Stimulated activated CD8-positive, alpha-beta memory T cell treated with anti-CD3 and anti-CD28 coated beads, Interleukin-4, amount 100 ng/mL, for 24 hours (primary cell): ENCODE data around the gene CTAG2.
"Not testable (repeated sequence)": the region's sequence is repeated elsewhere in the genome, so short reads cannot be mapped to it uniquely, and the experiment has no call there.

ENCODE experiments used
- DNase-seq: peaks from one replicate; pipeline ENCODE4 v3.0.0-alpha.2; 2020; ENCODE audit warnings: low read depth

The CTAG2 gene

DNA sequence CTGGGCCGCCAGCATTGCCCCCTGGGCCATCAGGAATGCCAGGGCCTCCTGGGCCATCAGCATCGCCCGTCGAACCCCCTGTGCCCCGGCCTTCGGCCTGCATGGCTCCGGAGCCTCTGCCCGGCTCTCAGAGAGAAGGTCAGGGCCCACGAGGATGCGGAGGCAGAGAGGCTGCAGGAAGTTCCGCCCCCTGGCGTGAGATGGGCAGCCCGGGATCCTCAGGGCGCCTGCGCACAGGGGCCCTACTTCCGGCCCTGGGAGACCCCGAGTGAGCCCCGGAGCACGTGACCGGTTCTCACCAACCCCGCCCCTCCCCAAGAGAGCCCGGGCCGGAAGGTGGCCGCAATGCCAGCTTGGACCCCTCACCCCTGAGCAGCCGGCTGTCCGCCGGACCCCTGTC is at the start of gene CTAG2:
CTAG2 (minus strand) TSS at position 167 of the 400 bp plus-strand sequence; CDS start at position 103, 64 bp downstream.
- DNase-seq, result not testable (repeated sequence)

DNA sequence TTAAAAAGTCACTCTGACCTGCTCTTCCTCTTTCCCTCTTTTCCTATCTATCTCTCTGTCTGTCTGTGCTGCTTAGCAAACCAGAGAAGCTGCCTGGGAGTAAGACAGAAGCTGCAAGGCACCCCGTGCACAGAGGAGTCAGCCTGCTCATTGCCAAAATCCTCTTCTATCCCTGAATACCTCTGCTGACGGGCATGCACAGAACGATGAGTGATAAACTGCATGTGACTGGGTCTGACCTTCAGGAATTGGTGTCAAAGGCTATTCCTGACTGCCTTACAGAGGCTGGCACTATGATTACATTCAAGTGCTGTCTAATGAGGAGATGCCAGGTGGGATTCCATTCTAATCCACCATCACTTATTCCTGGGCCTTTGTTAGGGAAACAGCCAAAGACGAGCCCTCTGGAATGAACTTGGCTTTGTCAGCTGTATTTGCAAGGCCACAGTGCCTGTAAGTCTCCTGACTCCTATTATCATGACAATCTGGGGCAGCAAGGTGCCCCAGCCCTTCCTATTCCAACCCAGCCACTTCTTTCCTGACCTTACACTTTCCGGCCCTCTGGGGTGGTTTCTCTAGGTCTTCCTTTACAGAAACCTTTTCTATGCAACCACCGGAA is 45.4 kb upstream of the CTAG2 start:
- no peak for DNase-seq

DNA sequence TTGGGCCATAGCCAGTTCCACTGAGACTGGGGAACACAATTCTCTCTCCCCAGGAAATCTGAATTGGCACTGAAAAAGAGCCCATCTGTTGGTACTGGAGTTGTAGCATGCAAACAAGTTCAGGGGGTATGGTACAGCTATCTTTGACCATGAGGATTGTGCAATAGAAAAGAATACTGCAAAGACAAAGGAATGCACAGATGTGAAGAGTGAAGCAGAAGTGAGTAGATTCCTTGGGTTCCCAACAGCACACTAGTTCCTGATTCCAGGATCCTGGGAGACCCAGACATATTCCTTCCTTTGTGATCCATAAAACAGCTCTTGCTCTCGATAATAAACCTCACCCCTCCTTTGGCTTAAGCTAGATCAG is 43.3 kb upstream of the CTAG2 start:
- no peak for DNase-seq

DNA sequence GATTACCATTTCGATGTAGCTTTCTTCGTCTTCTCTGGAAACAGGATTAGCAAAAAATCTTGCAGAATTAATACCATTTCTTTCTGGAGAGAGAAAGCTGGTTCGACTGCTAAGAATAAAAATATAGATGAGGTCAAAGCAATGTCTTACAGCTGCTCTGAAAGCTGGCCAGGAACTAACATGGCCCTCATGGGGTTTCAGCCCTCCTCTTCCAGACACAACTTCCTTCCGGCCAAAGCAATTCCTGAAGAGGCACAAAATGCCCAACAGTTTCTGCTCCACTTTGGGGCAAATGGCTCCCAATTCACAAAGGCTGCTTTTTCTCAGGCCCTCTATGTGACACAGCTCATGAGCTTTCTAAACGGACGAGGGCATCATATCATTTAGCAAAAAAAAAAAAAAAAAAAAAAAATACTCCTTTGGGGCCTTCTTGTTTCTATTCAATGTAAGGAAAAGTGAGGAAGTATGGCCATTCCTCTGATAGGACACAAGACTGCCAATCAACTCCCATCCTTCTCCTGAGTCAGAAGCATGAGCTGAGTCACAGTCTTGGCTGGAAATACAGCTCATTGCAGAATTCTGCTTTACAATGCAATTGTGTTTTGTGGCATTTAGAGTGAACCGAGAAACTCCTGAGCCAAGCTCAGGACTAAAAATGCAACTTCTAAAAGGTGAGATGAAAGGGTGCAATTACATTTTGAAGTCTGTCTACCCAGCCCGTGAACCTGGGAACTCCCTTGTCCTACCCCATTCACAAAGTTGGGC is 42.7 kb upstream of the CTAG2 start:
- no peak for DNase-seq

DNA sequence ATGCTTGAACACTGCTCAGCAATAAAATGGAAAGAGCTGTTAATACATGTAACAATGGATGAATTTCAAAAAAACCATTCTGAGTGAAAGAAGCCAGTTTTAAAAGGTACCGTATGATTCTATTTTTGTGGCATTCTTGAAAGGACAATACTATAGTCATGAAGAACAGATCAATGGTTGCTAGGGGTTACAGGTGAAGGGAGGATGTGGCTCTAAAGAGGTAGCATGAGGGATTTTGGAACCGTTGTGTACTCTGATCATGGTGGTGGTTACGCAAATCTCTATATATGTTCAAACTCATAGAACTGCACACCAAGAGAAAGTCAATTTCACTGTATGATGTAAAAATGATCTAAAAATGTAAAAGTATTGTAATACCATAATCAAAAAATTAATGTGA is 40.0 kb upstream of the CTAG2 start:
- DNase-seq, result no peak

DNA sequence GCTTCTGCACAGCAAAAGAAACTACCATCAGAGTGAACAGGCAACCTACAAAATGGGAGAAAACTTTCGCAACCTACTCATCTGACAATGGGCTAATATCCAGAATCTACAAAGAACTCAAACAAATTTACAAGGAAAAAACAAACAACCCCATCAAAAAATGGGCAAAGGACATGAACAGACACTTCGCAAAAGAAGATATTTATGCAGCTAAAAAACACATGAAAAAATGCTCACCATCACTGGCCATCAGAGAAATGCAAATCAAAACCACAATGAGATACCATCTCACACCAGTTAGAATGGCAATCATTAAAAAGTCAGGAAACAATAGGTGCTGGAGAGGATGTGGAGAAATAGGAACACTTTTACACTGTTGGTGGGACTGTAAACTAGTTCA is 37.1 kb upstream of the CTAG2 start:
- DNase-seq, result not testable (repeated sequence)

DNA sequence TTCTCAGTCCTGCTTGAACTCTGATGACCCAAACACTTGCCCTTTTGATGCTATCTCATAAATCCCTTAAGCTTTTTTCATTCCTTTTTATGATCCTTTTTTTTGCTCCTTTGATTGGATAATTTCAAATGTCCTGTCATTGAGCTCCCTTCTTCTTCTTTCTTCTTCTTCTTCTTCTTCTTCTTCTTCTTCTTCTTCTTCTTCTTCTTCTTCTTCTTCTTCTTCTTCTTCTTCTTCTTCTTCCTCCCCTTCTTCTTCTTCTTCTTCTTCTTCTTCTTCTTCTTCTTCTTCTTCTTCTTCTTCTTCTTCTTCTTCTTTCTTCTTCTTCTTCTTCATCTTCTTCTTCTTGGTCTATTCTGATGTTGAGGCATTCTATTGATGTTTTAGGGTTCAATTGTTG is 18.7 kb upstream of the CTAG2 start:
- not testable (repeated sequence) for DNase-seq

DNA sequence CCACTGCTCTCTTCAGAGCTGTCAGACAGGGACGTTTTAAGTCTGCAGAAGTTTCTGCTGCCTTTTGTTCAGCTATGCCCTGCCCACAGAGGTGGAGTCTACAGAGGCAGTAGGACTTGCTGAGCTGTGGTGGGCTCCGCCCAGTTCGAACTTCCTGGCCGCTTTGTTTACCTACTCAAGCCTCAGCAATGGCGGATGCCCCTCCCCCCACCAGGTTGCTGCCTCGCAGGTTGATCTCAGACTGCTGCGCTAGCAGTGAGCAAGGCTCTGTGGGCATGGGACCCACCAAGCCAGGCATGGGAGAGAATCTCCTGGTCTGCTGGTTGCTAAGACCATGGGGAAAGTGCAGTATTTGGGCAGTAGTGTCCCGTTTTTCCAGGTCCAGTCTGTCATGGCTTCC is 17.5 kb upstream of the CTAG2 start:
- DNase-seq, result not testable (repeated sequence)

DNA sequence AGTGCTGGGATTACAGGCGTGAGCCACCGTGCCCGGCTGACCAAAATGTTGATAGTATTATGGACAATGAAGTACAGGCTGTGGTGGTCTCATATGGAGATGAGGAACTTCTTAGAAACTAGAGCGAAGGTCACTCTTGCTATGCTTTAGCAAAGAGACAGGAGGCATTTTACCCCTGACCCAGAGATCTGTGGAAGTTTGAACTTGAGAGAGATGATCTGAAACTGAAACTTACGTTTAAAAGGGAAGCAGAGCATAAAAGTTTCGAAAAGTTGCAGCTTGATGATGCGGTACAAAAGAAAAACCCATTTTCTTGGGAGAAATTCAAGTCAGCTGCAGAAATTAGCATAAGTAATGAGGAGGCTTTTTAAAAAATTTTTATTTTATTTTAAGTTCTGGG is 8.5 kb upstream of the CTAG2 start:
- no peak for DNase-seq

DNA sequence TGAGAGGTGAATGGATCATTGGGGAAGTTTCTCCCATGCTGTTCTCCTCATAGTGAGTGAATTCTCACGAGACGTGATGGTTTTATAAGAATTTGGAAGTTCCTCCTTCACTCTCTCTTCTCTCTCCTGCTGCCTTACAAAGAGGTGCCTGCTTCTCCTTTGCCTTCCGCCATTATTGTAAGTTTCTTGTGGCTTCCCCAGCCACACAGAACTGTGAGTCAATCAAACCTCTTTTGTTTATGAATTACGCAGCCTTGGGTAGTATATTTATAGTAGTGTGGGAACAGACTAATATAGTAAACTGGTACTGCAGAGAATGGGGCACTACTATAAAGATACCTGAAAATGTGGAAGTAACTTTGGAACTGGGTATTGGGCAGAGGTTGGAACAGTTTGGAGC is 7.8 kb upstream of the CTAG2 start:
- DNase-seq, result no peak

DNA sequence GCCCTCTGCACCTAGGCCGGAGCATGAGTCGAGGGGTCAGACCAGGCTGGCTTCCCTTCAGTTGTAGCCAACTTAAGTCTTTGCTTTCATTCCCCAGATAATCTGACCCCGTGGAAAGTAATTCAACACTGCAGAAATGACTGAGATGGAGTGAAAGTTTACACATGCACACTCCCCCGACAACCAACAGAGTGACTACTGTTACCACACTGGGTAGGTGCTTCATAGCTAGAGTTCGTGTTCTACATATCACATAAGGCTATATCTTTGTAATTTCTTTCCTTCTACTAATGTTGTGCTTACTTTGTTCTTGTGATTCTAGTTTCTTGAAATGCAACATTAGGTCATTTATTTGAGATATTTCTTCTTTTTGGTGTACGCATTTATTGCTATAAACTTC is 7.2 kb upstream of the CTAG2 start:
- DNase-seq, result no peak

DNA sequence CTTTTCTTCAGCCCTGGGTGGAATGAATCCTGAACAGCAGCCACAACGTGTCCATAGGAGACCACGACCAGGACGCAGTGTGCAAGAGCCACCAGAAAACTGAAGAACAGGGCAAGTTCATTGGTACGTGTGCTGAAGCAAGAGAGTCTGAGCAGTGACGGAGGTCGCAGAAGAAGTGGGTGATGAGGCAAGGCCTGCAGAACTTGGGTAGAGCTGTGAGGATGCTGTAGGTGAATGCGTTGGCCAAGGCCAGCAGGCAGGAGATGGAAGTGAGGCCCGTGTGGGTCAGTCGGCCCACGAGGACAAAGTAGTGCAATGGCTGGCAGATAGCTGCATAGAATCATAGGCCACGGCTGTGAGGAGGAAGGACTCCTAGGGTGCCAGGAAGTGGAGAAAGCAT is 5.6 kb upstream of the CTAG2 start:
- DNase-seq, result no peak

DNA sequence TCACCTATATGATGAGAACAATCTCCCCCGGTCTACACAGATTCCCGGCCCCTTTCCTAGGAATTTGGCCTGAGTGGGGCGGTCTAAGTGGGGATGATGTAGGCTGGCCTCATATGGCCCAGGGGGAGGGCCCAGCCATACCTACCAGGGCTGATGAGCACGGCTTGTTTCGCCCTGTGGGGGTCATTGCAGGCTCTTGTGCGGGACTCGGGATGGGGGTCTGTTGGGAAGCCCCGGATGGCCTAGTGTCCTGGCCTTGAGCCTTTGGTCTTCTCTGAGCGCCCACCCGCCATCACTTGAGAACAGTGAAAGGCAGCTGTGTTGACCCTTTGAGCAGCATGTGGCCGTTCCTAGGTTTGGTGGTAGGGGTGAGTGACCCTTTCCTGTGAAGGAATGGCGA is 4.8 kb upstream of the CTAG2 start:
- DNase-seq, result no peak

DNA sequence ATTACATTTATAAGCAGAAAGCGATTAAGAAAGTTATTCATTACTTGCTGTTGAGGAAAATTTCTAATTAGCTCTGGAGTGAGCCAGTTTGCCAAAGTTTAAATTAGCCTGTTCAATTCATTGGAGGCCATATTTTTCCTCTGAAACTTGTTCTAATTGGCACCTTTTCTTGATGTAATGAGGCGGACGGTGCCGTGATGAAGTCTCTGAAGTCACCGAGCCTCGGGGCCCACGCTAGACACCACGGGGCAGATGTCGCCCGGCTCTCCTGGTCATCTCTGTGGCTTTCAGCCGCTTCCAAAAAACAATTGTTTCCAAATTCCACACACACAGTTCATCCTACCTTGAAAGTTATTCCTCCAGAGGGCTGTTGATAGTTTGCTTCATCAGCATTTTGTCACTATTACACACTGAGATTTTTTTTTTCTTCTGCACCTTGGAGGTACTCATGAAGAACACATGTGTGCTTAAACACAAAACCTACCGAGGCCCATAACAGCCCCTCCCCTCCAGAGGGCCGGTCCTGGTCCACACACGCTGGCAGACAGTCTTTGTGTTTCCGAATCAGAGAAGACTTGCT is 3.9 kb upstream of the CTAG2 start:
- DNase-seq, result no peak

DNA sequence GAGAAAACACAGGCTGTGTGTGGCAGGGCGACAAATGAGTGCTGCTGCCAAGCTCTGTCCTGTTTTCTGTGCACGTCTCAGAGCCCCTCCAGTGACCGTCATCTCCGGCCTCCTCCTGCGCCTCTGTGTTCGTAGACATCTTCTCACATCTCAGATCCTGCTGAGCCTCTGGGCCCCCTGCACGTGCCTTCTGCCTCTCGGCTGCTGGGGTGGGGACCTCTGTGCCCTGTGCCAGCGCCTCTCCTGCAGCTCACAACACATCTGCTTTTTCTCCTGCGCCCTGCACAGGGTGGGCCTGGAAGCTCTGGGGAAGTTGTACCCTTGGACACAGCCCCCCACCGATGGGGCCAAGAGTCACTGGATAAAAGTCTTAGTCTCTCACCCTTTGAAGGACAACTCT is 2.4 kb upstream of the CTAG2 start:
- DNase-seq, result no peak

DNA sequence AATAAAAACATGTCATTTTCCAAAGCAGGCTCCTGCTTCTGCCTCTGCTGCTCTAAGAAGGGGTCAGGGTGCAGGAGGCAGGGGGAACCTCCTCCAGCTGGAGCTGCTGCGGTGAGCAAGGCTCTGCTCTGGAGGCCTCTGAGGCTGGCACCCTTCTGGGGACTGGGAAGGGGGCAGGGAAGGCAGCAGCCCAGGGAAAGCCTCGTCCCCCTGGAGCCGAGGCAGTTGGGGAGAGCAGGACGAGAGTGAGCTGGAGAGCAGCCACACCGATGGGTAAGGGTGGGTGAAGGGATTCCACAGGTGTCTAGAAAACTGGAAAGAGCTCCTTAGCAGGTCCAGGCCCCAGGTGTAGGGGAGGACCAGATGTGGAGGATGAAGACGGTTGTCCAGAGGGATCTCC is 2.0 kb upstream of the CTAG2 start:
- no peak for DNase-seq

DNA sequence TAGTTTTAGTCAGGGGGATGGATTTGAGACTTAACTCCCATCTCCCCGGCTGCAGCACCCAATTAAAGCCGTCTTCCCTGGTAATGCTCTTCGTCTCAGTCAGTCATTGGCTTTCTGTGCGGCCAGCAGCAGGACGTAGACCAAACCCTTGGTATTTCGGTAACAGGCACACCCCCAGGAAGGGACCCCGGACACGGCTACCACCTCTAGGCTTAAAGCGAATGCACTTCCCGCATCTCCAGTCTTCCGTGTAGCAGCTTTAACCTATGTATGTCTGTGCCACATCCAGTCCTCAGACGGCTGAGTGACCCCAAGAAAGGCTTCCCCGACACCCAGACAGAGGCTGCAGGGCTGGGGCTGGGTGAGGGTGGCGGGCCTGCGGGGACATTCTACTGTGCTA is 1.5 kb upstream of the CTAG2 start:
- DNase-seq, result no peak

DNA sequence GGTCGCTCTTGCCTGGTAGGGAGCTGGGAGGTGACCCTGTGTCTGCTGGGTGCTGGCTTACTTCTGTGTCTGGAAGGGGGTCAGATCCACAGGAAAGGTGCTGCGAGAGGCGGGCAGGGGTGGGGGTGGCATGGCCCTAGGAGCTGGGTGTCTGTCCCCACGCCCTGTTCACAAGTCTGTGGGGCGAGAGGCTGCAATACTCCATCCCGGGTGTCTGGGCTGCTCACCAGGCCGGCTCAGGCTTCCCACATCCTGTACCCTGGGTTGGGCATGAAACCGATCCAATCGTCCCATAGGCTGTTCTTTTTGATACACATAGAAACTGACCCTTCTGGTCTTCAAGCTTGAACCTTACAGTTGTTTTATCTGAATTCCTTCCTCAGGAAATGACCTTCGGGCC is 993 bp upstream of the CTAG2 start:
- DNase-seq, result no peak

DNA sequence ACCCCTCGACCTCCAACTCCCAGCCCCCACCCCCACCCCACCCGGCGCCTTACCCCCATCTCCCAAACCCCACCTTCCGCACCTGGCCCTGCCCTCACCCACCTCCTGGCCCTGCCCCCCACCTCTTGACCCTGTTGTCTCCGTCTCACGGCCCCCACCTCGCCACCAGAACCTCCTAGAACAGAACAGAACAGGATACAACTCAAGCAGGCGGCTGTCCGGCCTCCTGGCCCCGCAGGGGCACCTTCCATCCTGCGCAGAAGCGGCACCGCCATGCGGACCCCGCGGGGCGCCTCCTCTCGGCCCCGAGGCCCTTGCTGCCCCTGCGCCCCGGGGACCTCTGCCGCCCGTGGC is 354 bp downstream of the CTAG2 start:
- no peak for DNase-seq

DNA sequence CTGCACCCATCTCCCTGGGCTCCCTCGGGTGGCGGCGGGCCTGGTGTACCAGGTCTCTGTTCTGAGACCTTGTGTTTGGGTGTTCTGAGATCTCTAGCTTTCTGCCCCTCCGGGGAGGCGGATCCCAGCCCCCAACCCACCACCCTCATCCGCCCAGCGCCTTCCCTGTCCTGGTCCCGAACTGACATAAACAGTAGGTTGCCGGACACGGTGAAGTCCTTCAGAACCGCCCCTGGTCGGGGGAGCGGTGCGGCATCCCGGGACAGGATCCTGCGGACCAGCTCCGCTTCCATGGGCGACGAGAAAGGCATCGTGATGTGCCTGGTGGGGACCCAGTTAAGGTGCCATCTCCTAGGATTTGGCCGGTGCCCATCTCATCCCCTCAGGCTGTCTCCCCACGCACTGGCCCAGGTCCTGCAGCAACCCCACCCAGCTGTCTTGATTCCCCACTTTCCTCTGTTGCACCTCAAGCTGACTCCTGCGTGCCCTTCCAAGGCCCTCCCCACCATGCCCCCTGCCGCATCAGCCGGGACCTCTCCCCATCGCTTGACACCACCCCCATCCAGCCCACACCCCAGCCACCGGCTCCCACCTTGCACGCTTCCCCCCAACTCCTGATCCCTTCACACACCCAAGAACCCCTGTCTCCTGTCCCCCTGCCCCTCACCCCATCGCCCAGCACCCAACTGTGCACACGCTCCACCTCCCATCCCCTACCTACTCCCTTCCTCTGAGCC is 900 bp downstream of the CTAG2 start:
- DNase-seq, result no peak

DNA sequence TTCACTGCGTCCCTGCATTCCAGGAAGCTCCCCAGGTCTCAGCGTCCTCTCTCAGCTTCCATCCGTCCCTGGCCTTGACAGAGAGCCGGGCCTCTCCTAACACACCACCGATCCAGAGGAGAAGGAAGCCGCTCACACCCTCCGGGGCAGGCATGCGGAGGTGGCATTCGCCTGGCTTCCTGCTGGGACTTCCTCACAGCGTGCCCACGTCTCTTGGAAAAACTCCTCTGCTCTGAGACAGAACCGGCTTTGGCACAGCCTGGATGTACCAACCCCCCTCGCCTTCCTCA is 3.2 kb downstream of the CTAG2 start:
- DNase-seq, result no peak

DNA sequence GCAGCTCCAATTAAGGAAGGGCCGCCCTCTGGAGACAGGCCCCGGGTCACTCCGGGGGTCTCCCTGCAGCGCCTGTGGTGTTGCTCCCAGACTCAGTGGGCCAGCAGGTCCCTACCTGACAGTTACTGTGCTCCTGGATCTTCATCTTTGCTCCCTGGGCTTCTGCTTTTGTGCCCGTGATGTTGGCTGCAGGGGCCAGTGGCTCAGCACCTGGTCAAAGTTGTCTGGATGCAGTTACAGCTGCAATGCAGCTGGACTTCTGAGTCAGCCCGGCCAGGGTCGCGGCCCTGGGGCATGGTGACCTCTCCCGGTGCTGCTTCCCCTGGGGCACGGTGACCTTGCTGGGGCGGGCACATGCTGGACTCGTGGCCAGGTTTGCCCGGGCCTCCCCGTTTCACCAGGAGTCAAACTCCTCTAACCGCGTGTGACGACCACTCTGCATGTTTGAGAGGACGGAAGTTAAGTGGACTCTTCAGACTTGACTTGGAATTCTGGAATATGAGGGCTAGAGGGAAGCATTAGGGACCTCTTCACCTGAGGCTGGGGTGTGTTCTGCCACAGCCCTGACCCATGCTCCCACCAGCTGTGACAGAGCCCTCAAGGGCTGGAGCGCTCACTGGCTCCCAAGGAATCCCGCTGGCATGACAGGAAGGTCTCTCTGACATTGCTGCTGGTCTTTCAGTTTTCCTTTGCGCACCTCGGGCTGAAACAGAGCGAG is 3.7 kb downstream of the CTAG2 start:
- DNase-seq, result no peak

DNA sequence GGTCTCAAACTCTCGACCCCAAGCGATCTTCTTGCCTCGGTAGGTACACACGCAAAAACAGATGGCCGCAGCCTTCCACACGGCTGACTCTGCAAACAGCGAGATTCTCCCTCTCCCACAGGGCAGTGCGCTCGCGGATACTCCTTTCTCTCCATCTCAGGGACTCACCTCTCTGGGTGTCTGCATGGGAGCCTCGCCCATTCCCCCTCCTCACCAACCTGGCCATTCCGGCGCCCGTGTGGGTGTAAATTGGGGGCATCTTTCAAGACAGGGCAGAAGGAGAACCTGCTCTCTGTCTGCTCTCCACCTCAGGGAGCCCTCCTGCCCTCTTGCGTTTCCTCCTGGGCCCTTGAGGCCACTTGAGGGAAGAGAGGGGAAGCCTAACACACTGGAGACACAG is 4.4 kb downstream of the CTAG2 start:
- DNase-seq, result no peak
